ENCODE measurements around the gene GUCA1A.
"Not testable (repeated sequence)": the region's sequence is repeated elsewhere in the genome, so short reads cannot be mapped to it uniquely, and the experiment has no call there.

The GUCA1A gene

DNA sequence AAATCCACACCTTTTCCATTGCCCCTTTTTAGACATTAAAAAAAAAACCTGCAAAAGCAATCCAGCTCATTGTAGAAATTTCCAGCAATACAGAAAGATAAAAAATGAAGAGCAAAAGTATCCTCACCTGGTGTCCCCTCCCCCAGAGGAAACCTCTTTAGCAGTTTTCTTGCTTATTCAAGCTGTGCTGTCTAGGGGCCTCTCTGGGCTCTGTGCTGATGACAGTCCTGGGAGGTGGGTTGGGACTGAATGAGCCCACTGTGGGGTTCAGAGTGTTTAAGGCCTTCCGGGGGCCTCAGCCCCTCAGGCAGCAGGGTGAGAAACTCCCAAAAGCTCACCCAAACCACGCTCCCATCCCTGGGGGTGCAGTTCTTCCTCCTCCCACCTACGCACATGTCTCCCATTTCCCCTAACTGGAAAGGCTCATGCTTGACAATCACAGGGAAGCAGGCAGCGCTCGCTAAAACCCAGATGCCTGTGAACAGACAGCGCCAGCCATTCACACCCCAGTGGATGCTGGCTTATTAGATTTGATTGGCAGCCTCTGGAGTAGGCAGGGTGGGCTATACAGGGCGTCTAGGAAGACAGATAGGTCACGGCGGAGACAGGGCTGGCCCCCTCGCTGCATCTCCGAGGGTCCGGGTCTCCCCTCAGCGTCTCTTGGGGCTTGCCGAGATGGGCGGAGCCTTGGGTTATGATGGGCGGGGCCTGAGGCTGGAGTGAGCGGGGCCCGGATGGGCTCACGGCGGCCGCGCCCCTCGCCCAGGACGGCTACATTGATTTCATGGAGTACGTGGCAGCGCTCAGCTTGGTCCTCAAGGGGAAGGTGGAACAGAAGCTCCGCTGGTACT, 4.6 kb downstream of the GUCA1A start:
- Histone ChIP-seq H3K36me3 (ENCODE audit: control insufficient read depth, insufficient read depth, low read length) (no peaks in the 10 kb centered on the region; the same call in 1 of the 2 replicates), H3K4me3 (ENCODE audit: low read depth, low read length) (peak overlapping the region; percentile 70), H3K4me1 (ENCODE audit: control insufficient read depth, insufficient read depth, low read length) (peaks cover 20% of the 10 kb centered on the region), H3K9ac (ENCODE audit: low read depth, low read length) (peak overlapping the region; percentile 40; the same call in 1 of the 2 replicates), H3K27ac (ENCODE audit: low read depth, low read length) (peak overlapping the region; percentile 92), H3K9me3 (ENCODE audit: control insufficient read depth, insufficient read depth, low read length) (no peaks in the 10 kb centered on the region), H3K27me3 (ENCODE audit: control insufficient read depth, insufficient read depth, low read length) (no peaks in the 10 kb centered on the region)

DNA sequence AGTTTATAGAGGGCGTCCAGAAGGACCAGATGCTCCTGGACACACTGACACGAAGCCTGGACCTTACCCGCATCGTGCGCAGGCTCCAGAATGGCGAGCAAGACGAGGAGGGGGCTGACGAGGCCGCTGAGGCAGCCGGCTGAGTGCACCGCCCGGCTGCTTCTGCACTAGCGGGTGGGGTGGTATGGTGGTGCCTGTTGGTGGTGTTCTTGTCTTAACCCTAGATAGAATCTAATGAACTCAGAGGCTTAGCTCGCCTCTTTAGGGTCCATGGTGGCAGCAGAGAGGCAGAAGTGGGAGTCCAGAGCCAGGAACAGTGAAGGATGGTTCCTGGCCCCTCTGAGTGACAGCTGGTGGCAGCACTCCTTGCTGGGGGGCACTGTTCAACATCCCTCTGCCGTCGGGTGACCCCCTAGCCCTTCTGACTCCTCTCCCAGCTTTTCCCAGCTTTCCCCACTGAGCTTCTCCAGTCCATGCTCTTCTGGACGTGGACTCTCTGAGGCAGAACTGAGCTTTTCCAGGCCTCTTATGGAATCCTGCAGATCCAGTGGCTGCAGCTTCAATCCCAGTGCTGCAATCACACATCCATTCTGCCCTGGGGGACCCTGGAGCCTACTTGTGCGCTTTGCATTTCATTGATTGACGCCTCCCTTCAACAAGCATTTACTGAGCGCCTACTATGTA, 6.2 kb downstream of the GUCA1A start:
- H3K4me1 ChIP-seq (ENCODE audit: control insufficient read depth, insufficient read depth, low read length) = peaks cover 24% of the 10 kb centered on the region

DNA sequence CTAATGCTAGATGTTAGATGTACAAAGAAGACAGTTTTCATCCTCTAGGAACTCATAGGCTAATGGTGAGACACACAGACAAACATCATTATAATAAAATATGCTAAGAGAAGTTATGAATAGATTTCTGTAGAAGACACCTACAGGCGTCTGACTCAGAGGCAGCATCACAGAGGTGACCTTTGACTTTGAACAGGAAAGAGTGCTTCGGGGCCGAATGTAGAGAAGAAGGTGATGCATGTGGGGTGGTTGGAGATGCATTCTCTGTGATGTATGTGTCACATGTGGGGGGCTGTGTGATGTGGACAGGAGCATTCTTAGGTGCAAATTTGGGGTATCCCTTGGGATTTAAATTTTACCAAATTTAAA, 6.8 kb downstream of the GUCA1A start:
- H3K9me3 ChIP-seq (ENCODE audit: control insufficient read depth, insufficient read depth, low read length) = no peaks in the 10 kb centered on the region
- no peaks in the 10 kb centered on the region; the same call in 1 of the 2 replicates for H3K36me3 ChIP-seq (ENCODE audit: control insufficient read depth, insufficient read depth, low read length)
- no peak overlapping the region for H3K9ac ChIP-seq (ENCODE audit: low read depth, low read length)
- no peak overlapping the region for H3K4me3 ChIP-seq (ENCODE audit: low read depth, low read length)
- H3K27ac ChIP-seq (ENCODE audit: low read depth, low read length) = no peak overlapping the region
- H3K4me1 ChIP-seq (ENCODE audit: control insufficient read depth, insufficient read depth, low read length) = peaks cover 24% of the 10 kb centered on the region
- no peaks in the 10 kb centered on the region for H3K27me3 ChIP-seq (ENCODE audit: control insufficient read depth, insufficient read depth, low read length)

More for the DNA sequence above, 6.2 kb downstream of the GUCA1A start:
- Histone ChIP-seq H3K9ac (ENCODE audit: low read depth, low read length) (no peak overlapping the region), H3K27me3 (ENCODE audit: control insufficient read depth, insufficient read depth, low read length) (no peaks in the 10 kb centered on the region), H3K27ac (ENCODE audit: low read depth, low read length) (no peak overlapping the region), H3K4me3 (ENCODE audit: low read depth, low read length) (no peak overlapping the region), H3K36me3 (ENCODE audit: control insufficient read depth, insufficient read depth, low read length) (no peaks in the 10 kb centered on the region; the same call in 1 of the 2 replicates), H3K9me3 (ENCODE audit: control insufficient read depth, insufficient read depth, low read length) (no peaks in the 10 kb centered on the region)

DNA sequence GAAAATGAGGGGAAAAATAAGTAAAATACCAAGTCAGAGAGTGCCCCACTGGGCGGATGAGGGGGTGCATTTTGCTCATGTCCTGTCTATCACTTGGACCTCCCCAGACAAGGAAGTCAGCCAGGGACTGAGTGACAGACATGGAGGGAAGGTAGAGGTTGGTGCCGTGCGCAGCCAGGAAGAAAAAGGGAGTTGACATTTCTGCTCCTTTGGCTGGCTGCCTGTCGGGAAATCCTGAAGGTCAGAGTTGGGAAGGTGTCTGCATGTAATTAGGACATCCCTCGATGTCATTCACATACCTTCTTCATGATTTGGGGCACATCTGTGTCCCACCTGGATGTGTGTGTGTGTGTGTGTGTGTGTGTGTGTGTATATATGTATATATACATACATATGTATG, 8.9 kb downstream of the GUCA1A start:
- Histone ChIP-seq H3K27ac (ENCODE audit: low read depth, low read length) (no peak overlapping the region), H3K9me3 (ENCODE audit: control insufficient read depth, insufficient read depth, low read length) (no peaks in the 10 kb centered on the region), H3K4me3 (ENCODE audit: low read depth, low read length) (no peak overlapping the region), H3K4me1 (ENCODE audit: control insufficient read depth, insufficient read depth, low read length) (peaks cover 28% of the 10 kb centered on the region), H3K36me3 (ENCODE audit: control insufficient read depth, insufficient read depth, low read length) (no peaks in the 10 kb centered on the region; the same call in 1 of the 2 replicates), H3K9ac (ENCODE audit: low read depth, low read length) (no peak overlapping the region), H3K27me3 (ENCODE audit: control insufficient read depth, insufficient read depth, low read length) (no peaks in the 10 kb centered on the region)

DNA sequence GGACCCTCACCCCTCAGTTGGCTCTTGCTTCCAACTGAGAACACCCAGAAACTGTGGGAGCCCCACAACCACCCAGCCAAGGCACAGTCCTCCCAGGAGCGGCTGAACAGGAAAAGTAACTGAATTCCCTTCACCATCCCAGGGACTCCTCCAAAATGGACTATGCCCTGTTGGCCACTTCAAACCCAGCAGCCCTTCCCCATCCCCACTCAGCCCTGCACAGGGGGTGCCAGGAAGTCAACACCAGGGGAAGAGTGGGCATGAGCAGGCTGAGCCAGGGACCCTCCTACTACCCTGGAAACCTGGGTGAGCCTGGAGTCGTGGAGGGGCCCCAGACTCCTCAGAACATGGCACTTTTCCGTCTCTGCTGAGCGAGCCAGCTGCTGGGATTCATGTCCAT, 11.3 kb downstream of the GUCA1A start:
- H3K9ac ChIP-seq (ENCODE audit: low read depth, low read length) = no peak overlapping the region
- no peaks in the 10 kb centered on the region; the same call in 1 of the 2 replicates for H3K36me3 ChIP-seq (ENCODE audit: control insufficient read depth, insufficient read depth, low read length)
- no peak overlapping the region for H3K4me3 ChIP-seq (ENCODE audit: low read depth, low read length)
- no peak overlapping the region for H3K27ac ChIP-seq (ENCODE audit: low read depth, low read length)
- H3K27me3 ChIP-seq (ENCODE audit: control insufficient read depth, insufficient read depth, low read length) = no peaks in the 10 kb centered on the region
- H3K4me1 ChIP-seq (ENCODE audit: control insufficient read depth, insufficient read depth, low read length) = peaks cover 18% of the 10 kb centered on the region
- no peaks in the 10 kb centered on the region for H3K9me3 ChIP-seq (ENCODE audit: control insufficient read depth, insufficient read depth, low read length)

GRCh38 chr6:42185597-42185996, 12.4 kb downstream of the GUCA1A start:
- Histone ChIP-seq H3K27me3 (ENCODE audit: control insufficient read depth, insufficient read depth, low read length) (no peaks in the 10 kb centered on the region), H3K27ac (ENCODE audit: low read depth, low read length) (no peak overlapping the region), H3K4me1 (ENCODE audit: control insufficient read depth, insufficient read depth, low read length) (peaks cover 16% of the 10 kb centered on the region), H3K4me3 (ENCODE audit: low read depth, low read length) (no peak overlapping the region), H3K9ac (ENCODE audit: low read depth, low read length) (no peak overlapping the region), H3K9me3 (ENCODE audit: control insufficient read depth, insufficient read depth, low read length) (no peaks in the 10 kb centered on the region), H3K36me3 (ENCODE audit: control insufficient read depth, insufficient read depth, low read length) (no peaks in the 10 kb centered on the region)

DNA sequence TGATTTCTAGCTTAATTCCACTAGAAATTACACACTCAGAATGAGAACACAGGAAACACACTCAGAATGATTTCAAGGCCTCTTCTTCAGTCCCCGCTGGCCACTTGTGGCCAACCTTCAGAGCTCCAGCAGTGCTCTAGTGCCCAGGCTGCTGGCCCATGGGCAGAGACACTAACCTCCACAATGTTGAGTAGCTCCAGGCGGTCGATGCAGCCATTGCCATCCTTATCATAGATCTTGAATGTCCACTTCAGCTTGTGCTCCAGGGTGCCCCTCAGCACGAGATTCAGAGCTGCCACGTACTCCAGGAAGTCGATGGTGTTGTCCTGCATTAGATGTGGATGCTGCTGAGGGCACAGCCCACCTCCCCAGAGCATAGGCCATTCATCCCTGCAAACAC, 15.2 kb downstream of the GUCA1A start:
- Histone ChIP-seq H3K4me1 (ENCODE audit: control insufficient read depth, insufficient read depth, low read length) (peaks cover 23% of the 10 kb centered on the region), H3K27ac (ENCODE audit: low read depth, low read length) (no peak overlapping the region), H3K27me3 (ENCODE audit: control insufficient read depth, insufficient read depth, low read length) (no peaks in the 10 kb centered on the region), H3K9ac (ENCODE audit: low read depth, low read length) (no peak overlapping the region), H3K4me3 (ENCODE audit: low read depth, low read length) (no peak overlapping the region), H3K9me3 (ENCODE audit: control insufficient read depth, insufficient read depth, low read length) (no peaks in the 10 kb centered on the region), H3K36me3 (ENCODE audit: control insufficient read depth, insufficient read depth, low read length) (no peaks in the 10 kb centered on the region)

DNA sequence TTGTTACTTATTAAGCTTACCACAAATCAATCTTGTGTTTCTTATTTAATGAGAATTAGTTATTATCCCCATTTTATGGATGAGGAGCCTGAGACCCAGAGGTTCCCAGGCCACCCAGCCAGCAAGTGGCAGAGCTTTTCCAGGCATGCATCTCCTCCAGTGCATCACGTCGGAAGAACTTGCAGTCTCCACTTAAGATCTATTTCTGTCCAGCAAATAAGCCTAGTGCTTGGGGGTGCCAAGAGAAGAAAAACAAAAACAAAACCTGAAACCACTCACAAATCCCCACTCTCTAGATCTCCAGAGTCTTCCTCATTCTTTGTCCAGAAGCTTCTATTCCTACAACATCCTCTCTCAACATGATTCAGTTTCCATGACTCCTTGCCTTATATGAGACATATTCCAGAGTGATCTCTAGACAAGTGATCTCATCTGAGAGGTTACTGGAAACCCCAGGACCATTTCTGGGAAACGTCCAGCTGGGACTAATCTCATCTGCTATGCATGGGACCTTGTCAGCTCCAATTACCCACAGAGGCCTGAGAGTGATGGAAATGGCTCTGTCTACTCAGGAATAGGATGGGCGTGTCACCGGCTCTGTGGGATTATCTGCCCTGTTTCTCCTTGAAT, 17.5 kb downstream of the GUCA1A start:
- Histone ChIP-seq H3K4me1 (ENCODE audit: control insufficient read depth, insufficient read depth, low read length) (peaks cover 22% of the 10 kb centered on the region), H3K27ac (ENCODE audit: low read depth, low read length) (no peak overlapping the region), H3K4me3 (ENCODE audit: low read depth, low read length) (no peak overlapping the region), H3K36me3 (ENCODE audit: control insufficient read depth, insufficient read depth, low read length) (no peaks in the 10 kb centered on the region), H3K9ac (ENCODE audit: low read depth, low read length) (no peak overlapping the region), H3K27me3 (ENCODE audit: control insufficient read depth, insufficient read depth, low read length) (no peaks in the 10 kb centered on the region), H3K9me3 (ENCODE audit: control insufficient read depth, insufficient read depth, low read length) (no peaks in the 10 kb centered on the region)

GRCh38 chr6:42192385-42192784, 19.2 kb downstream of the GUCA1A start:
- H3K27ac ChIP-seq (ENCODE audit: low read depth, low read length); H3K36me3 ChIP-seq (ENCODE audit: control insufficient read depth, insufficient read depth, low read length); H3K4me3 ChIP-seq (ENCODE audit: low read depth, low read length); H3K9me3 ChIP-seq (ENCODE audit: control insufficient read depth, insufficient read depth, low read length); H3K9ac ChIP-seq (ENCODE audit: low read depth, low read length); H3K27me3 ChIP-seq (ENCODE audit: control insufficient read depth, insufficient read depth, low read length): not testable (repeated sequence)
- peaks cover 14% of the 10 kb centered on the region for H3K4me1 ChIP-seq (ENCODE audit: control insufficient read depth, insufficient read depth, low read length)

- peak overlapping the region; percentile 29 for H3K27ac ChIP-seq (ENCODE audit: low read depth, low read length)
- H3K27me3 ChIP-seq (ENCODE audit: control insufficient read depth, insufficient read depth, low read length) = no peaks in the 10 kb centered on the region
- H3K9me3 ChIP-seq (ENCODE audit: control insufficient read depth, insufficient read depth, low read length) = no peaks in the 10 kb centered on the region
- H3K4me1 ChIP-seq (ENCODE audit: control insufficient read depth, insufficient read depth, low read length) = peaks cover 14% of the 10 kb centered on the region
- H3K9ac ChIP-seq (ENCODE audit: low read depth, low read length) = peak overlapping the region; percentile 30; the same call in 1 of the 2 replicates
- peak overlapping the region; percentile 42; the same call in 1 of the 2 replicates for H3K4me3 ChIP-seq (ENCODE audit: low read depth, low read length)
- no peaks in the 10 kb centered on the region for H3K36me3 ChIP-seq (ENCODE audit: control insufficient read depth, insufficient read depth, low read length)
Measured at GRCh38 chr6:42193491-42193894, 20.3 kb downstream of the GUCA1A start.

DNA sequence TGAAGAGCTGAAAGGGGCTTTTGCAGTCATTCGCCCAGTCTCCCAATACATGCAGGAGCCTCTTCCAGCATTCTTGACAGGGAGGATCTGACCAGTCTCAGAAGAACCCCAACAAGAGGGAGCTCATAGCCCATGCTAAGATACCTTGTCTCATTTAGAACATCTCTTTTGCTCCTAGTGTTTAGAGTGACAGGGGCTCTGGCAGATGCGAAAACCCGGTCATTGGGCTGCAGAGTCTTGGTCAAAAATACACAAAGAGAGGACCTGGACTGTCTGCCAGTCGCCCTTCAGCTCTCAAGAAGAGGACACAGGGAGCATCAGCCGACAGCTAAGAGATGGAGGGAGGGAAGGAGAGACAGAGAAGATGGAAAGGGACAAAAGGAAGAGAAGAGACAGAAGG, 20.9 kb downstream of the GUCA1A start:
- H3K4me3 ChIP-seq (ENCODE audit: low read depth, low read length) = no peak overlapping the region
- no peak overlapping the region for H3K9ac ChIP-seq (ENCODE audit: low read depth, low read length)
- peak overlapping the region; percentile 29 for H3K27ac ChIP-seq (ENCODE audit: low read depth, low read length)
- peaks cover 14% of the 10 kb centered on the region for H3K4me1 ChIP-seq (ENCODE audit: control insufficient read depth, insufficient read depth, low read length)
- H3K9me3 ChIP-seq (ENCODE audit: control insufficient read depth, insufficient read depth, low read length) = no peaks in the 10 kb centered on the region
- H3K27me3 ChIP-seq (ENCODE audit: control insufficient read depth, insufficient read depth, low read length) = no peaks in the 10 kb centered on the region
- no peaks in the 10 kb centered on the region for H3K36me3 ChIP-seq (ENCODE audit: control insufficient read depth, insufficient read depth, low read length)
